GM18951 (cell line): Measurements from ENCODE around the gene GPR160.
"Not testable (repeated sequence)": the region's sequence is repeated elsewhere in the genome, so short reads cannot be mapped to it uniquely, and the experiment has no call there.

ENCODE experiments used
- POLR2A ChIP-seq: IDR thresholded peaks from 4 replicates; pipeline ENCODE4 v1.6.1; 2011; ENCODE audit warnings: mild to moderate bottlenecking; ENCODE audit not compliant: insufficient read length, insufficient read depth; ENCODE audit errors: extremely low read depth
- in situ Hi-C: fragments of 300-500 bp; cut with MboI; formaldehyde crosslinking; loops from one replicate; pipeline ENCODE4 v1.12.0; 2022; ENCODE audit warnings: low sequenced_read_pairs, mixed read lengths, inconsistent platforms; ENCODE audit not compliant: unreplicated experiment

Gene GPR160

DNA sequence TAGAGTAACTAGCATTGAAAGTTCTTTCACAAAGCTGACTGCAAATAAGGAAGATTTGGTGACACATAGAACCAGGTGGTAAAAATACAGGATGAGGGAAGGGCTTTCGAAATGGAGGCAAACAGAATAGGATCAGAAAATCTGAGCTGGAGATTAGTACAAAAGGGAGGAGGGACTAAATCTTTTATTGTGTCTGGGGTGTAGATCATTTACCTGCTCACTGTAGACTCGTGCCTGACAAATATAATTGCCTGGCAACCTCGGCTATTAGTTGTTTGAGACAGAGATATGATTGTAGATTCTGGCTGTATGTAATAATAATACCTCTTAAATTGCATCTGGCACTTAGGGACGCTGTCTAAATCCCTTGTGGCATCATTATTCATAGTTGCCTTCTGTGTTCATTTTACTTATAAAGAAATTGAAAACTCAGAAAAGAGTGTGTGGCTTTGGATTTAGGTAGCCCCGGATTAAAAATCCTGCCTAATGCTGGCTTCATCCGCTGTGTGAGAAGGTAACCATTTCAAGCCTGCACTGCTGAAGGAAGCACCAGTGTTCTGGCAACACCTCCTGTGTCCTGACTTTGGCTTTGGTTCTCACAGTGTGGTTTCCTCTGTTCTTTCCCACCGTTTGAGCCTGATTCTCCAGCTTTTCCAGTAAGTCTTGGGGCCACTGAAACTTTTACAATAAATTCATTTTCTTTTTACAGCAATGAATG is 25.0 kb upstream of the GPR160 start:
- in situ Hi-C loops, result no loop called here
- TF ChIP-seq POLR2A, result no peak

DNA sequence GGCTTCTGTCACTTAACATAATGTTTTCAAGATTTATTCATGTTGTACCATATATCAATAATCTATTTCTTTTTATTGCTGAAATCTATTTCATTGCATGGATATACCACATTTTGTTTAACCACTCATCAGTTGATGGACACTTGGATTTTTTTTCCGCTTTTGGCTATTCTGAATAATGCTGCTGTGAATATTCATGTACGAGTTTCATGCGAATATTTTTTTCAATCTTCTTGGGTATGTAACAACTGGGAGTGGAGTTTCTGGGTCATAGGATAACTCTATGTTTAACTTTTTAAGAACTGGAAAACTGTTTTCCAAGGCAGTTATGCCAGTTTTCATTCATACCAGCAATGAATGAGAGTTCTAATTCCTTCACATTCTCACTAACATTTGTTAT is 21.7 kb upstream of the GPR160 start:
- TF ChIP-seq POLR2A, result no peak
- in situ Hi-C loops, result no loop called here

GRCh38 chr3:170019306-170019705 is 18.5 kb upstream of the GPR160 start:
- in situ Hi-C loops, result not testable (repeated sequence)

GRCh38 chr3:170021083-170021482 is 16.7 kb upstream of the GPR160 start:
- in situ Hi-C loops, result no loop called here
- no peak for TF ChIP-seq POLR2A

- in situ Hi-C loops, result no loop called here
Measured at GRCh38 chr3:170022336-170022735, 15.5 kb upstream of the GPR160 start.

GRCh38 chr3:170023165-170023564 is 14.6 kb upstream of the GPR160 start:
- in situ Hi-C loops, result no loop called here
- TF ChIP-seq POLR2A, result no peak

More at GRCh38 chr3:170022336-170022735, 15.5 kb upstream of the GPR160 start:
- no peak for TF ChIP-seq POLR2A

DNA sequence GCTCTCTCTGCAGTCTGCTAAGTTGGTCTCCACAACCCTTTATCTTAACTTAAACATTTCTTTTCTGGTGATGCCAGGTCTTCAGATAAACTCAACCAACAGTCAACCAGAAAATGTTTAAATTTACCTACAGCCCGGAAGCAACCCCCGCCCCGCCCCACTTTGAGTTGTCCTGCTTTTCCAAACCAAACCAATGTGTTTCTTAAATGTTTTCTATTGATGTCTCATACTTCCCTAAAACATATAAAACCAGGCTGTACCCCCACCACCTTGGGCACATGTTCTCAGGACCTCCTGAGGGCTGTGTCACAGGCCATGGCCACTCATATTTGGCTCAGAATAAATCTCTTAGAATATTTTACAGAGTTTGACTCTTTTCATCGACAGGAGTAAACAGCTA is 13.2 kb upstream of the GPR160 start:
- in situ Hi-C loops, result no loop called here
- no peak for TF ChIP-seq POLR2A

GRCh38 chr3:170027233-170028102 is 10.3 kb upstream of the GPR160 start:
- in situ Hi-C loops, result loop anchor here (25.0 kb wide), 1 partner anchor 165 kb away; the partner anchor contains the start of gene LRRC31
- no peak for TF ChIP-seq POLR2A

GRCh38 chr3:170033489-170033888 is 4.3 kb upstream of the GPR160 start:
- in situ Hi-C loops, result loop anchor here (25.0 kb wide), 1 partner anchor 171 kb away; the partner anchor contains the start of gene LRRC31
- no peak for TF ChIP-seq POLR2A

- in situ Hi-C loops, result loop anchor here (25.0 kb wide), 1 partner anchor 176 kb away; the partner anchor contains the start of gene LRRC31
- no peak for TF ChIP-seq POLR2A
Measured at GRCh38 chr3:170038434-170039110, 777 bp downstream of the GPR160 start.

DNA sequence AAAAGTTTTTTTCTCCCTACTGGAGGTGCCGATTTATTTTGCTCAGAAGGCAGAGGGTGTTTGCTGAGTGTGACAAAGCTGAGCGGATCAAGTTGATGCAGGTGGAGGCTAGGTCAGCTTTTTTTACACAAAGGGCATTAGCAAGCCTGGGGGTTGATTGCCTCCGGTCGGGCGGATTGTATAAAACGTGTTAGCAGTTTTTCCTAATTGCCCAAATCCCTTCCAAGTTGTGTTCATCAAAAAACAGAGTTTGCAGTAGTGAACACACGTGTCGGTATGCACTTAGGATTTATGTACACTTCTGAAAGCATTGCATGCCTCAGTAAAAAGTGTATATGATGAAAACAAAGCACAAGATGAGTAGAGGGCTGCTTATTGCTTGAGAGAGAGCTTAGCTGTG is 2.6 kb downstream of the GPR160 start:
- TF ChIP-seq POLR2A, result no peak
- in situ Hi-C loops, result loop anchor here (25.0 kb wide), 1 partner anchor 178 kb away; the partner anchor contains the start of gene LRRC31

DNA sequence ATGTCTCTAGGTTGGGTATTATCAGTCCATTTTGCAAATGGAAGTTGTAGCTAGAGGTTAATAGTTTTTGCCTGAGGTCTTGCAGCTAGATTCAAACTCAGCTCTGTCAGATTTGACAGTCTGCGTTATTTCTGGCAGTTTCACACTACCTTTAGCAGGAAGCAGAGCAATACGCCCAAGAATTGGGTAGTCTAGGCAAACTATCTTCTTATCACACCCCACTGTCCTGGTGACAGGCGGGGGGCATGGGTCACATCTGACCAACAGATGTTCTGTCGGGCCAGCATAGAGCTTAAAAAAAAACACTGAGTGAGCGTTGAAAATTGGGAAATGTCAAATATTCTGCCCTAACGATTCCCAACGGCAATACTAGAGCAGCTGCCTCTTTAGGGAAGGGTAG is 5.7 kb downstream of the GPR160 start:
- in situ Hi-C loops, result loop anchor here (25.0 kb wide), 1 partner anchor 181 kb away; the partner anchor contains the start of gene LRRC31
- no peak for TF ChIP-seq POLR2A

DNA sequence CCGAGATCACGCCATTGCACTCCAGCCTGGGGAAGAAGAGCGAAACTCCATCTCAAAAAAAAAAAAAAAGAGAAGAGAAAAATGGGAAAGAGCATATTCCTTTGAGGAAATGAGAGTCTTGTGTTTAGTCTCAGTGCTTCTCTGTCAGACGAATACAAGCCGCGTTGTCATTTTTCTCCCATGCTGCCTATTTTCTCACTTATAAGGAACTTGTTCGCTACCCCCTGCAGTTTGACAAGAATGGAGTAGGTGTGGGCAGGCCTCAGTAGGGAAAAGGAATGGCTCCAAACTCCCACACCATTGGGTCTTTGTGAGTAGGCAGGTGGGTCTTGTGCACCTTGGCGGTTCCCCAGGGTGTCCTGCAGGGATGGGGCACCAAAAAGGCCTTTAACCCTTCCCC is 6.5 kb downstream of the GPR160 start:
- TF ChIP-seq POLR2A, result no peak
- in situ Hi-C loops, result loop anchor here (25.0 kb wide), 1 partner anchor 182 kb away; the partner anchor contains the start of gene LRRC31
